OCI-LY3 (cell line): ENCODE data around the gene FAM199X.

Source experiments
- H2AFZ ChIP-seq: fragments of 200-600, 300-600 bp; shearing (Covaris generic); 2 replicates; pipeline ENCODE4 v1.6.0; 2014; ENCODE audit warnings: antibody characterized with exemption, low read depth, low read length
- H3K27ac ChIP-seq: fragments of 200-600, 300-600 bp; sonication (generic); 2 replicates; pipeline ENCODE4 v1.5.1; 2014; ENCODE audit warnings: mild to moderate bottlenecking, low read length, moderate library complexity, mixed read lengths
- H3K27me3 ChIP-seq: fragments of 200-600, 300-600 bp; sonication (generic); 2 replicates; pipeline ENCODE4 v1.6.1; 2014; ENCODE audit warnings: low read depth, low read length, mixed read lengths
- H3K36me3 ChIP-seq: fragments of 200-600, 300-600 bp; sonication (generic); replicated peaks from 2 replicates; pipeline ENCODE3; 2014; ENCODE audit warnings: low read depth, low read length, mixed read lengths
- H3K4me1 ChIP-seq: fragments of 300-600, 200-600 bp; sonication (generic); 2 replicates; pipeline ENCODE4 v1.6.1; 2014; ENCODE audit warnings: low read length, mixed read lengths
- H3K4me2 ChIP-seq: fragments of 200-600, 300-600 bp; sonication (generic); 2 replicates; pipeline ENCODE4 v1.6.1; 2014; ENCODE audit warnings: low read length, mixed read lengths
- H3K4me3 ChIP-seq: fragments of 300-600, 200-600 bp; sonication (generic); 2 replicates; pipeline ENCODE4 v1.5.1; 2014; ENCODE audit warnings: antibody characterized with exemption, mild to moderate bottlenecking, low read length, moderate library complexity
- H3K79me2 ChIP-seq: fragments of 300-600, 200-600 bp; shearing (Covaris generic); 2 replicates; pipeline ENCODE4 v1.6.1; 2014; ENCODE audit warnings: mild to moderate bottlenecking, low read length, mixed read lengths
- H3K9ac ChIP-seq: fragments of 300-600, 200-600 bp; shearing (Covaris generic); 2 replicates; pipeline ENCODE4 v1.6.0; 2014; ENCODE audit warnings: mild to moderate bottlenecking, low read length, moderate library complexity
- H3K9me3 ChIP-seq: fragments of 200-600, 300-600 bp; shearing (Covaris generic); 2 replicates; pipeline ENCODE4 v1.6.1; 2014; ENCODE audit warnings: low read length, mixed read lengths; ENCODE audit not compliant: insufficient read depth
- H4K20me1 ChIP-seq: fragments of 200-600, 300-600 bp; sonication (generic); 2 replicates; pipeline ENCODE4 v1.6.1; 2016; ENCODE audit warnings: low read length, mixed read lengths; ENCODE audit not compliant: insufficient read depth
- EZH2phosphoT487 ChIP-seq: fragments of 200-600 bp; shearing (Covaris generic); IDR thresholded peaks from 2 replicates; pipeline ENCODE4 v1.6.1; 2018; ENCODE audit warnings: antibody characterized with exemption, mixed run types, low read depth
- TF ChIP-seq, protein P1 (sequence below): fragments of 200-600, 300-600 bp; sonication (generic); IDR thresholded peaks from 2 replicates; pipeline ENCODE4 v1.5.1; 2014; ENCODE audit warnings: antibody characterized with exemption, low read length, low read depth

Gene FAM199X

GRCh38 chrX:104189837-104190236 lies 23.6 kb downstream of the FAM199X start:
- Histone ChIP-seq H3K4me3 (no peak overlapping the region), H3K27ac (no peak overlapping the region), H3K27me3 (no peaks in the 10 kb centered on the region), H3K79me2 (no peaks in the 10 kb centered on the region), H2AFZ (no peak overlapping the region), H3K4me1 (no peaks in the 10 kb centered on the region), H3K4me2 (no peak overlapping the region), H4K20me1 (no peaks in the 10 kb centered on the region), H3K9ac (no peak overlapping the region), H3K9me3 (no peaks in the 10 kb centered on the region), H3K36me3 (peaks cover 13% of the 10 kb centered on the region)
- TF ChIP-seq EZH2phosphoT487, result no peak
- TF ChIP-seq, protein P1, sequence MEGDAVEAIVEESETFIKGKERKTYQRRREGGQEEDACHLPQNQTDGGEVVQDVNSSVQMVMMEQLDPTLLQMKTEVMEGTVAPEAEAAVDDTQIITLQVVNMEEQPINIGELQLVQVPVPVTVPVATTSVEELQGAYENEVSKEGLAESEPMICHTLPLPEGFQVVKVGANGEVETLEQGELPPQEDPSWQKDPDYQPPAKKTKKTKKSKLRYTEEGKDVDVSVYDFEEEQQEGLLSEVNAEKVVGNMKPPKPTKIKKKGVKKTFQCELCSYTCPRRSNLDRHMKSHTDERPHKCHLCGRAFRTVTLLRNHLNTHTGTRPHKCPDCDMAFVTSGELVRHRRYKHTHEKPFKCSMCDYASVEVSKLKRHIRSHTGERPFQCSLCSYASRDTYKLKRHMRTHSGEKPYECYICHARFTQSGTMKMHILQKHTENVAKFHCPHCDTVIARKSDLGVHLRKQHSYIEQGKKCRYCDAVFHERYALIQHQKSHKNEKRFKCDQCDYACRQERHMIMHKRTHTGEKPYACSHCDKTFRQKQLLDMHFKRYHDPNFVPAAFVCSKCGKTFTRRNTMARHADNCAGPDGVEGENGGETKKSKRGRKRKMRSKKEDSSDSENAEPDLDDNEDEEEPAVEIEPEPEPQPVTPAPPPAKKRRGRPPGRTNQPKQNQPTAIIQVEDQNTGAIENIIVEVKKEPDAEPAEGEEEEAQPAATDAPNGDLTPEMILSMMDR, result no peak

GRCh38 chrX:104193485-104193884 lies 27.2 kb downstream of the FAM199X start:
- Histone ChIP-seq H3K27me3 (no peaks in the 10 kb centered on the region), H3K9ac (no peak overlapping the region)

GRCh38 chrX:104195013-104195412 lies 28.8 kb downstream of the FAM199X start:
- Histone ChIP-seq H4K20me1 (no peaks in the 10 kb centered on the region), H3K27ac (no peak overlapping the region), H3K4me2 (no peak overlapping the region), H2AFZ (no peak overlapping the region), H3K4me1 (no peaks in the 10 kb centered on the region), H3K9me3 (no peaks in the 10 kb centered on the region), H3K4me3 (no peak overlapping the region), H3K36me3 (peaks cover under 1% of the 10 kb centered on the region), H3K9ac (no peak overlapping the region), H3K27me3 (no peaks in the 10 kb centered on the region), H3K79me2 (no peaks in the 10 kb centered on the region)
- TF ChIP-seq, protein P1, result no peak
- no peak for TF ChIP-seq EZH2phosphoT487

More at GRCh38 chrX:104193485-104193884, 27.2 kb downstream of the FAM199X start:
- H3K79me2 ChIP-seq, result no peaks in the 10 kb centered on the region
- H3K4me1 ChIP-seq, result no peaks in the 10 kb centered on the region
- no peaks in the 10 kb centered on the region for H4K20me1 ChIP-seq
- TF ChIP-seq, protein P1, result no peak
- TF ChIP-seq EZH2phosphoT487, result no peak
- no peak overlapping the region for H3K4me3 ChIP-seq
- H3K9me3 ChIP-seq, result no peaks in the 10 kb centered on the region
- no peak overlapping the region for H3K27ac ChIP-seq
- H2AFZ ChIP-seq, result no peak overlapping the region
- peaks cover 5% of the 10 kb centered on the region for H3K36me3 ChIP-seq
- no peak overlapping the region for H3K4me2 ChIP-seq

DNA sequence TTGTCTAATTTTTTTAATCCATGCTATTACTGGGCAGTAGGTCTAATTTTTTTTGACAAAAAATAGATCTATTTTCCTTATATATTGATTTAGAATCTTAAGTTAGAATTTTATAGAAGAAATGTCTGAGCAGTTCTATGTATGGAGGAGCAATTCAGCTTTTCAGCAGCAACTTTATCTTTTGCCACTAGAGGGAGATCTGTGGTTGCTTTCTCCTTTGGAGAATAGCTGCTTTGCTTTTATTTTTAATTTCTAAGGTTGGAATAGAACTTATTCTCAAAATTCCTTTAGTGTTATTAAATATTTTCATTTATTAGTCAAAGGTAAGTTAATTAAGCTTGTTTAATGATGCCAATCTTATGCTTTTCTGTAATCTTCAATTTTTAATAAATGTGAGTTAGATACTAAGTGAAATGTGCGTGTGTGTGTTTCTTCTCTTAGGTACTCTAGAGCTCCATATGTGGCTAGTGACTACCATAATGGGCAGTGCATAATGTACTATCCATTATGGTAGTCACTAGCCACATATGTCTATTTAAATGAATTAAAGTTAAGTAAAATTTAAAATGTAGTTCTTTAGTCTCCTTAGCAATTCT lies 29.3 kb downstream of the FAM199X start:
- no peaks in the 10 kb centered on the region for H3K4me1 ChIP-seq
- H2AFZ ChIP-seq, result no peak overlapping the region
- H3K9ac ChIP-seq, result no peak overlapping the region
- no peak overlapping the region for H3K4me2 ChIP-seq
- no peaks in the 10 kb centered on the region for H3K27me3 ChIP-seq
- H3K27ac ChIP-seq, result no peak overlapping the region
- H4K20me1 ChIP-seq, result no peaks in the 10 kb centered on the region
- H3K9me3 ChIP-seq, result no peaks in the 10 kb centered on the region
- no peaks in the 10 kb centered on the region for H3K36me3 ChIP-seq
- H3K4me3 ChIP-seq, result no peak overlapping the region
- TF ChIP-seq, protein P1, result peak; percentile 60
- TF ChIP-seq EZH2phosphoT487, result no peak
- H3K79me2 ChIP-seq, result no peaks in the 10 kb centered on the region
